Fibroblast of lung (primary cell): ENCODE measurements around the gene TBRG1.

Experiments used
- EZH2 ChIP-seq: IDR thresholded peaks from 2 replicates; pipeline ENCODE4 v1.5.1; 2012; ENCODE audit warnings: low read length, control low read depth, mild to moderate bottlenecking; ENCODE audit errors: missing control alignments
- TF ChIP-seq, protein P1 (sequence below), 2 donors: IDR thresholded peaks in 1 of 2; conservative IDR thresholded peaks in 1 of 2; 1 replicate in 1 of 2; 2 replicates in 1 of 2; pipeline ENCODE4 v1.5.1; 2011 to 2012; ENCODE audit warnings: low read length in 2 of 2, control low read depth in 1 of 2, inconsistent platforms in 1 of 2, low read depth in 1 of 2, mild to moderate bottlenecking in 1 of 2

- TF ChIP-seq, protein P1, sequence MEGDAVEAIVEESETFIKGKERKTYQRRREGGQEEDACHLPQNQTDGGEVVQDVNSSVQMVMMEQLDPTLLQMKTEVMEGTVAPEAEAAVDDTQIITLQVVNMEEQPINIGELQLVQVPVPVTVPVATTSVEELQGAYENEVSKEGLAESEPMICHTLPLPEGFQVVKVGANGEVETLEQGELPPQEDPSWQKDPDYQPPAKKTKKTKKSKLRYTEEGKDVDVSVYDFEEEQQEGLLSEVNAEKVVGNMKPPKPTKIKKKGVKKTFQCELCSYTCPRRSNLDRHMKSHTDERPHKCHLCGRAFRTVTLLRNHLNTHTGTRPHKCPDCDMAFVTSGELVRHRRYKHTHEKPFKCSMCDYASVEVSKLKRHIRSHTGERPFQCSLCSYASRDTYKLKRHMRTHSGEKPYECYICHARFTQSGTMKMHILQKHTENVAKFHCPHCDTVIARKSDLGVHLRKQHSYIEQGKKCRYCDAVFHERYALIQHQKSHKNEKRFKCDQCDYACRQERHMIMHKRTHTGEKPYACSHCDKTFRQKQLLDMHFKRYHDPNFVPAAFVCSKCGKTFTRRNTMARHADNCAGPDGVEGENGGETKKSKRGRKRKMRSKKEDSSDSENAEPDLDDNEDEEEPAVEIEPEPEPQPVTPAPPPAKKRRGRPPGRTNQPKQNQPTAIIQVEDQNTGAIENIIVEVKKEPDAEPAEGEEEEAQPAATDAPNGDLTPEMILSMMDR (conservative IDR thresholded peaks at IDR 0.05 in 1 of 2, IDR thresholded peaks at IDR 0.05 in 1 of 2; ENCODE audit: low read depth in 1 of 2, low read length in 2 of 2) = peak; percentile 25 to 42
- TF ChIP-seq EZH2 = no peak
These were observed 10.7 kb downstream of the TBRG1 start for GRCh38 chr11:124633355-124633754.
